Activated CD8-positive, alpha-beta memory T cell treated with anti-CD3 and anti-CD28 coated beads for 1 hour (primary cell): ENCODE data around the gene CALCB.

Experiments
- DNase-seq, 2 donors: peaks; one replicate each; pipeline ENCODE4 v3.0.0-alpha.2; 2020; ENCODE audit warnings: low read depth in 1 of 2; ENCODE audit errors: extremely low read depth in 1 of 2

Gene CALCB

GRCh38 chr11:15117751-15118150 is 44.4 kb downstream of the CALCB start:
- no peak for DNase-seq

- no peak for DNase-seq
Measured at GRCh38 chr11:15118431-15118830, 45.0 kb downstream of the CALCB start.

DNA sequence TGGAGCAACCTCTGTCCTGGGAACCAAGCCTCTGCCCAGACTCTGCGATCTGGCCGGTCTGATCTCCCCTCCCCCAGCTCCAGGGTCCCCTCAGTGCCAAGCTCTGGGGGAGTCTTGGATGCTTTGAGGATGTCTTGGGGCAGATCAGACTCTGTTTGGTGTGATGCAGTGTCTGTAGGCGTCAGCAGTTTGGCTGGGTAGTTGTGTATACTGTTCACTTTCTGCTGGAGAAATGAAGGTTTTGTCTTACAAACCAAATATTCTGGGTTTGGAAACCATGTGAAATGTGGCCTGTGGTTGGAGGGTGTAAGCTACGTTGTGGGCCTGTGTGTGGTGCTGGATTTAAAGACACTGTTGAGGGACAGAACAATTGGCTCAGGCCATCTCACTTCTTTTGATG is 46.0 kb downstream of the CALCB start:
- no peak for DNase-seq

DNA sequence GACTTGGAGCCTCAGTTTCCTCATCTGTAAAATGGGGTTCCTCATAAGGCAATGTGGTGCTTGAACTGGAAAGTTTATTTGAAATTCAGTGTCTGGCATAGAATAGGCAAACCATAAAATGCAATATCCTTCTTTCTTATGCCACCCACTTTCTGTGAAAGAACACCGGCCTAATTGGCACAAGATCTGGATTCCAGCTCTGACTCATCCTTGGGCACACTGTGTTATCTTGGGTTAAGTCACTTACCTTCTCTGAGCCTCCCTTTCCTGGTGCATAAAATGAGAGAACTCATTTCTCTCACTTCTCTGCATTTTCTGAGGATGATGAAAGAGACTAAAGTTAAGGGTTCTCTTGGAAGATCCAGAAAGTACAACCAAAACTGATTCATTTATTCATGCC is 46.4 kb downstream of the CALCB start:
- DNase-seq, result no peak

- no peak for DNase-seq
Measured at GRCh38 chr11:15123849-15124248, 50.5 kb downstream of the CALCB start.

DNA sequence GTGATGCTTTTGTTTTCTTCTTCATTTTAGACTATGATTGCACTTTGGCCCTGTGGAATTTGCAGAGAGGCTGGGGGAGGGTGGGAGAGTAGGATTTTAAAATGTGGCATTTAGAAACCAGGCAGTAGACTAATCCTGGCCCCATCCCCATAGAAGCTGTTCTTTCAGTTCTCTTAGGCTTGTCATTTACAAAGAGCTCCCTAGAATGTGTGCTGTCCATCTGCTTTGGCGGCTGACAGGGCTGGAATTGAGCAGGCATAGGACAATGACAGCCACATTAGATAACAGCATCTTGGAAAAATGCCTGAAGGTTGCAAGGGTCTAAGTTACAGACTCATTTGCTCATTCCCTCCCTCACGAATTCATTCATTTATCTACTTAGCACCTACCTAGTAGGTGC is 51.1 kb downstream of the CALCB start:
- no peak for DNase-seq

DNA sequence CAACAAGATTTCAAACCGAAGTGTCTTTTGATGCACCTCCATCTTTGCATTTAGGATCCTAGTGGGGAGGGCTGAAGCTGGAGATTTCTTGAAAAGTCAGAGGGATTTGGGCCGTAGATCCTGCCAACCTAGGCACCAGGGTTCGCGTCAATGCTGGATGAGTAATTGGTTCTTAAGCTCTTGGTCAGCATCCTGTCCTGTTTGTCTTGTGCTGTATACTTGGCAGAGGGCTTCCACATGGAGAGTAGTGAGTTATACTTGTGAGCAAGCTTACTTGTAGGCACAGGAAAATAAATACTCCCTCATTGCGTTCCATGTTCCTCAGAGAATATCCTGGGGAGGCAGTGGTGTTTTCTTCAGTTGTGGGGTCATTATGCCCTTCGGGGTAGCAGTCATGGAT is 53.9 kb downstream of the CALCB start:
- no peak for DNase-seq
